ENCODE results near the gene P2RY2. TPM values are rescaled to one million over a fixed set of nuclear protein-coding genes. Genes with fewer than 3 reads are reported as not detected.

Gene P2RY2
- total RNA-seq, 1 experiment from 2014 or later = 0.26 TPM

GRCh38 chr11:73203322-73203721 is 14.8 kb upstream of the P2RY2 start:
- no peak for DNase-seq

More at GRCh38 chr11:73203322-73203721, 14.8 kb upstream of the P2RY2 start:
- no peak overlapping the region for H2AFZ ChIP-seq (ENCODE audit: low read length)
- no peak overlapping the region for H3K23ac ChIP-seq (ENCODE audit: insufficient read length, low read depth, low read length)
- H4K91ac ChIP-seq (ENCODE audit: insufficient read length, low read depth, low read length) = no peak overlapping the region
- H3K27ac ChIP-seq (ENCODE audit: insufficient read length, low read depth, low read length) = no peak overlapping the region
- no peak overlapping the region for H3K4me3 Mint-ChIP-seq
- no peak overlapping the region for H2BK120ac ChIP-seq (ENCODE audit: low read depth, low read length, poor library complexity, severe bottlenecking)
- H2BK5ac ChIP-seq (ENCODE audit: insufficient read length, low read length) = no peak overlapping the region
- no peak overlapping the region for H3K27ac Mint-ChIP-seq
- no peaks in the 10 kb centered on the region; the same call in 1 of the 2 replicates for H3K27me3 Mint-ChIP-seq (ENCODE audit: low read depth)
- H3K23me2 ChIP-seq (ENCODE audit: insufficient read length, low read depth, low read length, poor library complexity, severe bottlenecking) = no peaks in the 10 kb centered on the region
- no peak overlapping the region for H3K4ac ChIP-seq (ENCODE audit: low read depth, low read length)
- peaks cover 12% of the 10 kb centered on the region; the same call in 1 of the 2 replicates for H3K4me1 ChIP-seq (ENCODE audit: insufficient read depth, low read length)
- H3K9ac ChIP-seq (ENCODE audit: extremely low read depth, insufficient read length, low read length) = no peak overlapping the region
- H2BK12ac ChIP-seq (ENCODE audit: insufficient read length, low read depth, low read length) = no peak overlapping the region
- no peaks in the 10 kb centered on the region for H3K9me3 ChIP-seq (ENCODE audit: control insufficient read depth, low read depth, low read length)
- no CpG with 5 or more reads among the region's 6 CpGs for WGBS (ENCODE audit: extremely low coverage, insufficient read length, low lambda C conversion rate)
- no peak overlapping the region for H4K5ac ChIP-seq (ENCODE audit: insufficient read length, low read depth, low read length)
- H3K14ac ChIP-seq (ENCODE audit: insufficient read depth, low read length) = no peak overlapping the region
- peaks cover 29 to 35% of the 10 kb centered on the region in 2 experiments for H3K4me1 Mint-ChIP-seq
- H3K9me3 Mint-ChIP-seq = peaks cover 0 to under 1% of the 10 kb centered on the region in 2 experiments; a peak in 2 of 5 replicates
- no peak overlapping the region for H3T11ph ChIP-seq (ENCODE audit: low read length)
- no peaks in the 10 kb centered on the region for H3K27me3 ChIP-seq (ENCODE audit: insufficient read depth, low read length)
- no peak overlapping the region for H3K56ac ChIP-seq (ENCODE audit: insufficient read length, low read depth, low read length)
- H3K18ac ChIP-seq (ENCODE audit: insufficient read length, low read depth, low read length) = no peak overlapping the region
- no peak overlapping the region for H2AK5ac ChIP-seq (ENCODE audit: insufficient read length, low read length)
- no peak overlapping the region for H3K4me2 ChIP-seq (ENCODE audit: insufficient read depth, insufficient read length, low read length)
- H4K8ac ChIP-seq (replicated peaks; ENCODE audit: insufficient read length, low read depth, low read length) = no peak overlapping the region
- H4K20me1 ChIP-seq (ENCODE audit: control insufficient read depth, insufficient read depth, insufficient read length) = no peaks in the 10 kb centered on the region
- no peak overlapping the region for H2BK20ac ChIP-seq (ENCODE audit: low read depth, low read length, poor library complexity, severe bottlenecking)
- no peak for TF ChIP-seq CTCF (conservative IDR thresholded peaks at IDR 0.05)
- no peak overlapping the region for H2BK15ac ChIP-seq (ENCODE audit: low read depth, low read length)
- no peaks in the 10 kb centered on the region for H3K79me2 ChIP-seq (ENCODE audit: insufficient read depth, low read length)
- H3K79me1 ChIP-seq (ENCODE audit: insufficient read depth, low read depth, low read length, poor library complexity, severe bottlenecking) = no peaks in the 10 kb centered on the region
- no peaks in the 10 kb centered on the region for H3K36me3 Mint-ChIP-seq (ENCODE audit: insufficient read depth in 1 of 3, low read depth in 3 of 3)
